ENCODE data around the gene EMP3.
"Not testable (repeated sequence)": the region's sequence is repeated elsewhere in the genome, so short reads cannot be mapped to it uniquely, and the experiment has no call there.

The EMP3 gene

GRCh38 chr19:48325265-48325910 is at the start of gene EMP3:
Gene EMP3, plus strand, starts transcription at chr19:48325552. Its CDS starts 1,293 bp downstream, at chr19:48326845.
- DNase-seq (ENCODE audit: low read depth, low spot score) = peak; percentile 73

- no peak for DNase-seq (ENCODE audit: low read depth, low spot score)
Observed at GRCh38 chr19:48279747-48280146, 45.6 kb upstream of the EMP3 start.

GRCh38 chr19:48283908-48284307 is 41.4 kb upstream of the EMP3 start:
- DNase-seq (ENCODE audit: low read depth, low spot score) = no peak

GRCh38 chr19:48284896-48285295 is 40.5 kb upstream of the EMP3 start:
- DNase-seq (ENCODE audit: low read depth, low spot score) = no peak

- DNase-seq (ENCODE audit: low read depth, low spot score) = no peak
Observed at GRCh38 chr19:48287748-48288147, 37.6 kb upstream of the EMP3 start.

GRCh38 chr19:48290401-48290770 is 35.0 kb upstream of the EMP3 start:
- DNase-seq (ENCODE audit: low read depth, low spot score) = peak; percentile 84

GRCh38 chr19:48290771-48291488 is 34.4 kb upstream of the EMP3 start:
- DNase-seq (ENCODE audit: low read depth, low spot score) = no peak

- not testable (repeated sequence) for DNase-seq (ENCODE audit: low read depth, low spot score)
Observed at GRCh38 chr19:48291489-48291815, 33.9 kb upstream of the EMP3 start.

- DNase-seq (ENCODE audit: low read depth, low spot score) = no peak
Observed at GRCh38 chr19:48292798-48293197, 32.6 kb upstream of the EMP3 start.

- no peak for DNase-seq (ENCODE audit: low read depth, low spot score)
Observed at GRCh38 chr19:48295458-48295857, 29.9 kb upstream of the EMP3 start.

GRCh38 chr19:48296963-48297734 is 28.2 kb upstream of the EMP3 start:
- no peak for DNase-seq (ENCODE audit: low read depth, low spot score)

- no peak for DNase-seq (ENCODE audit: low read depth, low spot score)
Observed at GRCh38 chr19:48297975-48298374, 27.4 kb upstream of the EMP3 start.

- DNase-seq (ENCODE audit: low read depth, low spot score) = no peak
Observed at GRCh38 chr19:48301886-48302599, 23.3 kb upstream of the EMP3 start.

GRCh38 chr19:48302600-48302959 is 22.8 kb upstream of the EMP3 start:
- DNase-seq (ENCODE audit: low read depth, low spot score) = no peak

GRCh38 chr19:48303367-48303766 is 22.0 kb upstream of the EMP3 start:
- no peak for DNase-seq (ENCODE audit: low read depth, low spot score)

- DNase-seq (ENCODE audit: low read depth, low spot score) = no peak
Observed at GRCh38 chr19:48303866-48304265, 21.5 kb upstream of the EMP3 start.

- no peak for DNase-seq (ENCODE audit: low read depth, low spot score)
Observed at GRCh38 chr19:48308631-48309586, 16.4 kb upstream of the EMP3 start.

GRCh38 chr19:48309731-48310130 is 15.6 kb upstream of the EMP3 start:
- DNase-seq (ENCODE audit: low read depth, low spot score) = not testable (repeated sequence)

- no peak for DNase-seq (ENCODE audit: low read depth, low spot score)
Observed at GRCh38 chr19:48310227-48310626, 15.1 kb upstream of the EMP3 start.

GRCh38 chr19:48311384-48311783 is 14.0 kb upstream of the EMP3 start:
- no peak for DNase-seq (ENCODE audit: low read depth, low spot score)

- DNase-seq (ENCODE audit: low read depth, low spot score) = no peak
Observed at GRCh38 chr19:48315712-48316111, 9.6 kb upstream of the EMP3 start.

All from smooth muscle cell of the brain vasculature (primary cell).